Measurements from ENCODE around the gene DNAAF5. TPM values are rescaled to one million over a fixed set of nuclear protein-coding genes. Genes with fewer than 3 reads are reported as not detected.

DNAAF5 gene
- 21.5 and 24.2 TPM in 2 replicates for total RNA-seq (2016; rRNA removed; fragmentation: Illumina TruSeq; extraction: Trizol)
- total RNA-seq (2016; cell fraction: cytosol; rRNA removed; fragmentation: Illumina TruSeq; extraction: Trizol; ENCODE audit: low read depth) = 9.3 and 11.4 TPM in 2 replicates
- total RNA-seq (2016; cell fraction: insoluble cytoplasmic fraction; rRNA removed; fragmentation: Illumina TruSeq; extraction: Trizol) = 21.5 and 22.4 TPM in 2 replicates
- total RNA-seq (2016; cell fraction: membrane; rRNA removed; fragmentation: Illumina TruSeq; extraction: Trizol) = 10.7 and 11.7 TPM in 2 replicates
- 14.3 and 17.6 TPM in 2 replicates for total RNA-seq (2016; cell fraction: nucleus; rRNA removed; fragmentation: Illumina TruSeq; extraction: Trizol)
- 11.8 and 11.9 TPM in 2 replicates for polyA plus RNA-seq (2011; rRNA removed)
- 9.1 and 16.3 TPM in 2 replicates for polyA plus RNA-seq (2011; cell fraction: cytosol; rRNA removed)
- 28.7 and 38.5 TPM in 2 replicates for polyA plus RNA-seq (2011; cell fraction: nucleus; rRNA removed)
- 12.3 and 13.8 TPM in 2 replicates for polyA plus RNA-seq (2012)
- polyA plus RNA-seq (2016; cell fraction: cytosol; fragmentation: Illumina TruSeq; extraction: Trizol; ENCODE audit: low read depth) = 2.6 and 3.4 TPM in 2 replicates
- 29.1 and 34.4 TPM in 2 replicates for polyA plus RNA-seq (2016; cell fraction: insoluble cytoplasmic fraction; fragmentation: Illumina TruSeq; extraction: Trizol; ENCODE audit: low read depth)
- polyA plus RNA-seq (2016; cell fraction: membrane; fragmentation: Illumina TruSeq; extraction: Trizol; ENCODE audit: low read depth) = 7.7 and 8.4 TPM in 2 replicates
- 31.1 and 34.8 TPM in 2 replicates for polyA plus RNA-seq (2016; cell fraction: nucleus; fragmentation: Illumina TruSeq; extraction: Trizol; ENCODE audit: insufficient read depth, low read depth)
- polyA minus RNA-seq (2011; rRNA and poly(A)+ RNA removed; ENCODE audit: low replicate concordance) = 34.6 and 56.2 TPM in 2 replicates
- polyA minus RNA-seq (2011; cell fraction: cytosol; rRNA and poly(A)+ RNA removed) = 16.3 and 29.9 TPM in 2 replicates
- 11.7 and 12.9 TPM in 2 replicates for polyA minus RNA-seq (2011; cell fraction: nucleus; rRNA and poly(A)+ RNA removed)
- Bru-seq, nascent RNA = percentile 60 among the genes with signal in this experiment
- BruChase-seq, experiment 1, labeled RNA remaining after a 6-hour chase = percentile 76 among the genes with signal in this experiment
- BruChase-seq, experiment 2, labeled RNA remaining after a 2-hour chase = percentile 74 among the genes with signal in this experiment
- long read RNA-seq, experiment 1, transcript DNAAF5-201 (13 exons, 3,410 nt) = major isoform, 5 of 21 reads
- long read RNA-seq, experiment 1, partial matches to known transcripts = 12 of 21 reads
- long read RNA-seq, experiment 1, other reads (novel, unspliced or antisense) = 3 of 21 reads
- long read RNA-seq, experiment 2, transcript DNAAF5-201 (13 exons, 3,410 nt) = major isoform, 47 of 99 reads
- long read RNA-seq, experiment 2, partial matches to known transcripts = 36 of 99 reads
- long read RNA-seq, experiment 2, other reads (novel, unspliced or antisense) = 15 of 99 reads

- Histone ChIP-seq H2AFZ (ENCODE audit: low read length) (no peak within 1 kb of the TSS), H3K4me2 (ENCODE audit: low read depth, low read length) (peak within 1 kb of the TSS; percentile 98), H3K27ac (ENCODE audit: extremely low read length, insufficient read depth, low read length) (peak within 1 kb of the TSS; percentile 68), H3K79me2 (ENCODE audit: insufficient read depth, low read length) (peaks cover 27% of the 10 kb centered on the region), H3K36me3 (replicated peaks in 1 of 2; ENCODE audit: control insufficient read depth in 1 of 2, insufficient read depth in 2 of 2, low read length in 2 of 2) (peaks cover 7 to 31% of the 10 kb centered on the region in 2 experiments), H3K27me3 (ENCODE audit: control insufficient read depth in 1 of 2, insufficient read depth in 2 of 2, low read length in 2 of 2) (no peaks in the 10 kb centered on the region; a peak in 1 of 5 replicates), H4K20me1 (ENCODE audit: insufficient read depth, low read length) (no peaks in the 10 kb centered on the region), H3K9ac (ENCODE audit: insufficient read depth, low read depth, low read length) (peak within 1 kb of the TSS; percentile 90), H3K9me3 (ENCODE audit: low read length) (peaks cover 5% of the 10 kb centered on the region; the same call in 1 of the 2 replicates), H3K4me3 (replicated peaks in 1 of 3; ENCODE audit: insufficient read depth in 1 of 3, low read depth in 2 of 3, low read length in 3 of 3) (peak within 1 kb of the TSS; percentile 80 to 99 (median 81)), H3K4me1 (ENCODE audit: insufficient read depth, low read length) (peaks cover 50% of the 10 kb centered on the region)
- intact Hi-C loops (cut with micrococcal nuclease; ENCODE audit: unreplicated experiment) = loop anchor here (1.0 kb wide), 1 partner anchor 188 kb away; no protein-coding TSS in a partner anchor
- FAIRE-seq (peak; percentile 52), ATAC-seq (peak; percentile 86), DNase-seq (ENCODE audit: low spot score) (peak; percentile 79)
- ChIA-PET POLR2A (no interaction called here), CTCF (ENCODE audit: low intra/inter-chr PET ratio, low total read pairs) (no interaction called here)
- no TSS peak for BruUV-seq (replicated peaks)
- 0% methylated on average over 16 of the region's 56 CpGs for WGBS (ENCODE audit: low lambda C conversion rate)
- in situ Hi-C loops (cut with HindIII; ENCODE audit: extremely low pct_ligation_motif_present, low pct_unique_long_range_greater_than_20kb) = no loop called here
- TF ChIP-seq ZNF362 (CRISPR knock-in tag; IDR thresholded peaks at IDR 0.05; ENCODE audit: borderline replicate concordance) (no peak), ETV5 (CRISPR knock-in tag; IDR thresholded peaks at IDR 0.05; ENCODE audit: borderline replicate concordance) (peak; percentile 88), ZNF792 (CRISPR knock-in tag; IDR thresholded peaks at IDR 0.05) (peak; percentile 66), HIC2 (CRISPR knock-in tag; IDR thresholded peaks at IDR 0.05; ENCODE audit: low read depth) (no peak), ZNF331 (CRISPR knock-in tag; IDR thresholded peaks at IDR 0.05) (peak; percentile 87), ZSCAN30 (CRISPR knock-in tag; IDR thresholded peaks at IDR 0.05) (no peak), ZNF530 (CRISPR knock-in tag; IDR thresholded peaks at IDR 0.05; ENCODE audit: low read depth) (0 out of 2 replicates have a peak, but pooled peaks have one; percentile 54), CHD2 (IDR thresholded peaks at IDR 0.05; ENCODE audit: low read depth, low read length) (no peak), ZNF614 (CRISPR knock-in tag; IDR thresholded peaks at IDR 0.05; ENCODE audit: borderline replicate concordance) (peak; percentile 63; the same call in 1 of the 2 replicates), ELF4 (CRISPR knock-in tag; IDR thresholded peaks at IDR 0.05; ENCODE audit: borderline replicate concordance) (no peak)
- TF ChIP-seq, protein P1, sequence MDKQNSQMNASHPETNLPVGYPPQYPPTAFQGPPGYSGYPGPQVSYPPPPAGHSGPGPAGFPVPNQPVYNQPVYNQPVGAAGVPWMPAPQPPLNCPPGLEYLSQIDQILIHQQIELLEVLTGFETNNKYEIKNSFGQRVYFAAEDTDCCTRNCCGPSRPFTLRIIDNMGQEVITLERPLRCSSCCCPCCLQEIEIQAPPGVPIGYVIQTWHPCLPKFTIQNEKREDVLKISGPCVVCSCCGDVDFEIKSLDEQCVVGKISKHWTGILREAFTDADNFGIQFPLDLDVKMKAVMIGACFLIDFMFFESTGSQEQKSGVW (CRISPR knock-in tag; IDR thresholded peaks at IDR 0.05; ENCODE audit: borderline replicate concordance) = no peak
- TF ChIP-seq, protein P2, sequence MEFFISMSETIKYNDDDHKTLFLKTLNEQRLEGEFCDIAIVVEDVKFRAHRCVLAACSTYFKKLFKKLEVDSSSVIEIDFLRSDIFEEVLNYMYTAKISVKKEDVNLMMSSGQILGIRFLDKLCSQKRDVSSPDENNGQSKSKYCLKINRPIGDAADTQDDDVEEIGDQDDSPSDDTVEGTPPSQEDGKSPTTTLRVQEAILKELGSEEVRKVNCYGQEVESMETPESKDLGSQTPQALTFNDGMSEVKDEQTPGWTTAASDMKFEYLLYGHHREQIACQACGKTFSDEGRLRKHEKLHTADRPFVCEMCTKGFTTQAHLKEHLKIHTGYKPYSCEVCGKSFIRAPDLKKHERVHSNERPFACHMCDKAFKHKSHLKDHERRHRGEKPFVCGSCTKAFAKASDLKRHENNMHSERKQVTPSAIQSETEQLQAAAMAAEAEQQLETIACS (CRISPR knock-in tag; IDR thresholded peaks at IDR 0.05) = no peak
Observed at GRCh38 chr7:726084-726853, at the start of gene DNAAF5. DNAAF5 (plus strand) TSS chr7:726699; CDS start chr7:726721, 22 bp downstream.

All from HepG2 (cell line).